ENCODE results near the gene NLRP5.
"Not testable (repeated sequence)": the region's sequence is repeated elsewhere in the genome, so short reads cannot be mapped to it uniquely, and the experiment has no call there.

NLRP5 gene

GRCh38 chr19:56105090-56105701, 118.6 kb downstream of the NLRP5 start (continued):
- TF ChIP-seq ZNF518A (tag by site-specific recombination; conservative IDR thresholded peaks at IDR 0.05; ENCODE audit: low read depth) = no peak
- no peak for TF ChIP-seq TSHZ1 (tag by site-specific recombination; IDR thresholded peaks at IDR 0.05; ENCODE audit: borderline replicate concordance)
- TF ChIP-seq ZSCAN5A (tag by site-specific recombination; IDR thresholded peaks at IDR 0.05) = no peak
- TF ChIP-seq ZNF350 (tag by site-specific recombination; IDR thresholded peaks at IDR 0.05) = no peak
- no peak for TF ChIP-seq SP3 (tag by site-specific recombination; IDR thresholded peaks at IDR 0.05)
- no peak for TF ChIP-seq ZNF704 (tag by site-specific recombination; IDR thresholded peaks at IDR 0.05)
- no peak for TF ChIP-seq ZNF19 (tag by site-specific recombination; IDR thresholded peaks at IDR 0.05; ENCODE audit: low read depth)
- TF ChIP-seq KLF10 (tag by site-specific recombination; IDR thresholded peaks at IDR 0.05) = no peak
- TF ChIP-seq ZNF341 (tag by site-specific recombination; IDR thresholded peaks at IDR 0.05; ENCODE audit: low read depth) = no peak

- H3K9me3 ChIP-seq (ENCODE audit: control insufficient read depth, insufficient read depth, low read depth, low read length); H3K4me3 ChIP-seq (ENCODE audit: low read depth, low read length); H3K27ac ChIP-seq (ENCODE audit: extremely low read depth, low read depth, low read length); POLR2A ChIA-PET: not testable (repeated sequence)
- CTCF ChIA-PET = interaction anchor here (0.6 to 1.7 kb wide), 9 partner anchors 8 to 1852 kb away, joined by 3 to 9 read pairs (median 4); partner anchors contain the start of gene GALP
- Histone ChIP-seq H3K36me3 (ENCODE audit: control insufficient read depth in 2 of 2, insufficient read depth in 1 of 2, low read length in 2 of 2) (peaks cover 0 to 16% of the 10 kb centered on the region in 2 experiments; a peak in 2 of 3 replicates), H3K4me1 (ENCODE audit: control insufficient read depth, insufficient read depth, low read length) (peaks cover 17% of the 10 kb centered on the region)
These were observed 119.3 kb downstream of the NLRP5 start for GRCh38 chr19:56105831-56106396.

- no peak overlapping the region for H3K4me3 ChIP-seq (ENCODE audit: low read depth, low read length)
- ChIA-PET POLR2A (no interaction called here), CTCF (interaction anchor here (1.0 to 1.2 kb wide), 2 partner anchors 48 to 207 kb away, joined by 3 to 4 read pairs; no protein-coding TSS in a partner anchor)
- H3K4me1 ChIP-seq (ENCODE audit: control insufficient read depth, insufficient read depth, low read length) = peaks cover 22% of the 10 kb centered on the region
- H3K27ac ChIP-seq (ENCODE audit: extremely low read depth, low read depth, low read length) = no peak overlapping the region
- H3K36me3 ChIP-seq (ENCODE audit: control insufficient read depth in 2 of 2, insufficient read depth in 1 of 2, low read length in 2 of 2) = peaks cover 0 to 11% of the 10 kb centered on the region in 2 experiments; a peak in 2 of 3 replicates
- no peaks in the 10 kb centered on the region for H3K9me3 ChIP-seq (ENCODE audit: control insufficient read depth, insufficient read depth, low read depth, low read length)
- TF ChIP-seq ZSCAN23 (tag by site-specific recombination; IDR thresholded peaks at IDR 0.05) (no peak), ZBTB6 (tag by site-specific recombination; IDR thresholded peaks at IDR 0.05) (no peak), BCL11B (tag by site-specific recombination; IDR thresholded peaks at IDR 0.05; ENCODE audit: low read depth) (no peak), EGR2 (tag by site-specific recombination; IDR thresholded peaks at IDR 0.05; ENCODE audit: low read depth) (no peak), ZNF423 (tag by site-specific recombination; IDR thresholded peaks at IDR 0.05) (no peak), ZBTB11 (tag by site-specific recombination; conservative IDR thresholded peaks at IDR 0.05; ENCODE audit: low read depth) (no peak)
These were observed 119.8 kb downstream of the NLRP5 start for GRCh38 chr19:56106397-56106849.
